Retinal pigment epithelial cell (primary cell): ENCODE measurements around the gene KAZALD1.

Experiments used
- DNase-seq: peaks from one replicate; pipeline ENCODE4 v3.0.0-alpha.2; 2010; ENCODE audit warnings: low read depth
- H3K4me3 ChIP-seq: 2 replicates; pipeline ENCODE4 v1.5.1; 2011; ENCODE audit warnings: mild to moderate bottlenecking, low read length, control low read depth, moderate library complexity
- CTCF ChIP-seq: conservative IDR thresholded peaks from 2 replicates; pipeline ENCODE4 v1.5.1; 2011; ENCODE audit warnings: low read depth, low read length, control low read depth, inconsistent platforms

Gene KAZALD1

DNA sequence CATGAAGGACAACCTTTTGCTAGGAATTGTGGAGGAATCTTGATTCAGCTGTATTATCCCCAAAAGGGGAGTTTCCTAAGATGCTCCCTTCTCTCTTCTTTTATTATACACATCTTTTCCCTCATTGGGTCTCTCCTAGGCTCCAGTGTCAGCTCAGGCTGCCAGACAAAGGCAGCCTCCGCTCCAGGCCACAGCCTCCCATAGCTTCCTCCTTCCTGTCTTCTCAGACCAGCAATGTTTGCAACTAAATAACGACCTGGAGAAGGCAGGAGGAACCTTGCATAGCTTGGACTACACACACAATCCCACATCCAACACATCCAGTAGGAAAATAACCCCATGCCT is 18.5 kb upstream of the KAZALD1 start:
- DNase-seq = no peak
- no peak for TF ChIP-seq CTCF
- H3K4me3 ChIP-seq = peak overlapping the region; percentile 67

DNA sequence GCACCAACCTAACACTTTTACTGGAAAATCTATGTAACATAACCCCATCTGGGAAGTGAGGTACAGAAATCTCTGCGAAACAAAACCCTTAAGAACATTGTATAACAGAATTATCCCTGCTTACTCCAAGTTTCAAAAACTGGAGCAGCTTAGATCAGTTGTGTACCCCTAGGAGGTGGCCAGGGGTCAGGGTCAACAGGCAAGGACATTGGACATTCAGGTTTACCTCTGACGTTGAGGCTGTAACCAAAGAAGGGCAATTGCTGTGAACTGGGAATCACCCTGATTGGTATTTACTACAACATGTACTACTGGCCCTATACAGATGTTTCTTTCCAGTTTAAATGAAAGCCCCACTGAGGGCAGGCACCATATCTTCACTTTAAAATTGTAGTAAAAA is 17.7 kb upstream of the KAZALD1 start:
- no peak for DNase-seq
- TF ChIP-seq CTCF = no peak
- H3K4me3 ChIP-seq = no peak overlapping the region

GRCh38 chr10:101046332-101047238 is 15.2 kb upstream of the KAZALD1 start:
- no peak for TF ChIP-seq CTCF
- H3K4me3 ChIP-seq = peak overlapping the region; percentile 16
- DNase-seq = no peak

DNA sequence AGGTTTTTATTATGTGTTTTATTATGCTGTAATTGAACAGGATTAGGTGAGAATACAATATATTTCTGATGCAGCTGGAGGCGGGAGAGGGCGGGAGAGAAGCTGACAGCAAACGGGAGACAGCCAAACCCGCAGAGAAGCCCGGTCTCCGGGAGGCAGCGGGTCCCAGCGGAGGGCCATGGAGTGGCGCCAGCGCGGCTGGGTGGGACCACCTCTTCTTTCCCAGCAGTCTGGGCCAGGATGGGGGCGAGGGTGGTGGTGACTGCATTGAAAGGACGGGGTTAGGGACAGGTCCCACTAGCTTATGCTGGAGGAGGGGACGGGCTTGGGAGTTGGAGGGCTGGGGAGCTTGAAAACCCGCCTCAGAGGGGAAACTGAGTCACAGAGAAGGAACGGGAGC is 14.5 kb upstream of the KAZALD1 start:
- TF ChIP-seq CTCF = no peak
- no peak for DNase-seq
- H3K4me3 ChIP-seq = peak overlapping the region; percentile 16

DNA sequence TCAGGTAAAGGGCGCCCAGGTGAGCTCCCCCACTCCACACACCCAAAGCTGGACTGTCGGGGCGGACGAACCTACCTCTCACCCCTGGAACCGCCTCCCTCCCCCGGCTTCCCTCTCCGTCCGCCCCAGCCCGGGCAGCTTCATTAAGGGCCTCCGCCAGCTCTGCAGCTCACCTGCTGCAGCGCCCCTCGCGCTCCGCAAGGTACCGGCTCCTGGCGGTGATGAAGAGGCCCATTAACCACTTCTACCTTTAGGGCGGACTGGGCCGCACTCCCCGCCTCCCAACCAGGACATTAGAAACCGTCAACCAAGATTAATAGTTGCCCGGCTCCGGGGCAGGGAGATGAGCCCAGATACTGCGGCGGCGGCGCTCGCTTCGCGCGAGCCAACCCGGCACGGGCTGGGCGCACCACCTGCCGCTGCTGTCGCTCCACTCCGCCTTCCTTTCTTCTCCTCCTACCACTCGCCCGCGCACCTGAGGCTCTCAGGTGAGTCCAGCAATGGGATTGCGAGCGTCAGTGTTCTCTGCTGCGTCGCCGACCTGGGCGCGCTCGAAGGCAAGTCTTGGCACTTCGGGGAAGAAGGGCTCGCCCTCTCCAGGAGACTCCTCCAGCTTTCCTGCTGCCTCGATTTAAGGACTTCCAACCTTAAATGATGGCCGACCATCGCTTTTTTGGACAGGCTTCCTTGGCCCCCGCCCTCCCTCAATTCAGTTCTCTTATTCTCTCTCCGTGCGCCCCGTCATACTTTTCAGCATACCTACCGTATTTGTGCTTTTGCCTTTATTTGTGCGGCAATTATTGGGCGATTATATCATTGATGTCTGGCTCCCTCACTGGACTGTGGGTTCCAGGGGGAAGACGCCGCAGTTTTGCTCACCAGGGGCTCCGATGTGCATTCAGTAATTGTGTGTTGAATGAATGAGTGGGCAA is 13.6 kb upstream of the KAZALD1 start:
- no peak for DNase-seq
- peak; percentile 17 for TF ChIP-seq CTCF
- no peak overlapping the region for H3K4me3 ChIP-seq

GRCh38 chr10:101050208-101051069 is 11.3 kb upstream of the KAZALD1 start:
- no peak for DNase-seq

More at GRCh38 chr10:101050208-101051069, 11.3 kb upstream of the KAZALD1 start:
- TF ChIP-seq CTCF = peak; percentile 83
- H3K4me3 ChIP-seq = peak overlapping the region; percentile 31
